HG03135 (cell line): Measurements from ENCODE around the gene TCERG1L.

Source experiments
- ATAC-seq: cut with Tn5 transposase; IDR thresholded peaks from one replicate; pipeline ENCODE4 v1.9.1; 2021; ENCODE audit warnings: mild to moderate bottlenecking, moderate library complexity; ENCODE audit not compliant: unreplicated experiment

The TCERG1L gene

GRCh38 chr10:131131726-131132591 lies 179.6 kb downstream of the TCERG1L start:
- ATAC-seq: no peak

GRCh38 chr10:131130025-131130424 lies 181.5 kb downstream of the TCERG1L start:
- no peak for ATAC-seq

- ATAC-seq: no peak
Observed at GRCh38 chr10:131129544-131129943, 182.0 kb downstream of the TCERG1L start.

GRCh38 chr10:131128731-131129130 lies 182.8 kb downstream of the TCERG1L start:
- ATAC-seq: no peak

GRCh38 chr10:131127610-131128009 lies 183.9 kb downstream of the TCERG1L start:
- no peak for ATAC-seq

GRCh38 chr10:131127138-131127589 lies 184.4 kb downstream of the TCERG1L start:
- ATAC-seq: no peak

GRCh38 chr10:131126321-131127137 lies 185.0 kb downstream of the TCERG1L start:
- no peak for ATAC-seq

GRCh38 chr10:131125511-131126225 lies 185.9 kb downstream of the TCERG1L start:
- no peak for ATAC-seq

GRCh38 chr10:131124945-131125344 lies 186.6 kb downstream of the TCERG1L start:
- ATAC-seq: no peak

GRCh38 chr10:131123496-131123895 lies 188.0 kb downstream of the TCERG1L start:
- ATAC-seq: no peak

- ATAC-seq: no peak
Observed at GRCh38 chr10:131121511-131122035, 189.9 kb downstream of the TCERG1L start.

- no peak for ATAC-seq
Observed at GRCh38 chr10:131119626-131120355, 191.7 kb downstream of the TCERG1L start.

GRCh38 chr10:131117416-131118212 lies 193.9 kb downstream of the TCERG1L start:
- no peak for ATAC-seq

GRCh38 chr10:131116991-131117375 lies 194.5 kb downstream of the TCERG1L start:
- ATAC-seq: no peak

GRCh38 chr10:131116216-131116990 lies 195.1 kb downstream of the TCERG1L start:
- ATAC-seq: no peak

GRCh38 chr10:131115801-131116200 lies 195.7 kb downstream of the TCERG1L start:
- ATAC-seq: no peak

- no peak for ATAC-seq
Observed at GRCh38 chr10:131115321-131115720, 196.2 kb downstream of the TCERG1L start.

GRCh38 chr10:131114846-131115245 lies 196.7 kb downstream of the TCERG1L start:
- no peak for ATAC-seq
